NK-92 (cell line): ENCODE results near the gene RPLP2.

Experiments
- DNase-seq: peaks from one replicate; lab custom pipeline; 2025; ENCODE audit not compliant: unreplicated experiment; lab: John Stamatoyannopoulos, UW

Gene RPLP2

DNA sequence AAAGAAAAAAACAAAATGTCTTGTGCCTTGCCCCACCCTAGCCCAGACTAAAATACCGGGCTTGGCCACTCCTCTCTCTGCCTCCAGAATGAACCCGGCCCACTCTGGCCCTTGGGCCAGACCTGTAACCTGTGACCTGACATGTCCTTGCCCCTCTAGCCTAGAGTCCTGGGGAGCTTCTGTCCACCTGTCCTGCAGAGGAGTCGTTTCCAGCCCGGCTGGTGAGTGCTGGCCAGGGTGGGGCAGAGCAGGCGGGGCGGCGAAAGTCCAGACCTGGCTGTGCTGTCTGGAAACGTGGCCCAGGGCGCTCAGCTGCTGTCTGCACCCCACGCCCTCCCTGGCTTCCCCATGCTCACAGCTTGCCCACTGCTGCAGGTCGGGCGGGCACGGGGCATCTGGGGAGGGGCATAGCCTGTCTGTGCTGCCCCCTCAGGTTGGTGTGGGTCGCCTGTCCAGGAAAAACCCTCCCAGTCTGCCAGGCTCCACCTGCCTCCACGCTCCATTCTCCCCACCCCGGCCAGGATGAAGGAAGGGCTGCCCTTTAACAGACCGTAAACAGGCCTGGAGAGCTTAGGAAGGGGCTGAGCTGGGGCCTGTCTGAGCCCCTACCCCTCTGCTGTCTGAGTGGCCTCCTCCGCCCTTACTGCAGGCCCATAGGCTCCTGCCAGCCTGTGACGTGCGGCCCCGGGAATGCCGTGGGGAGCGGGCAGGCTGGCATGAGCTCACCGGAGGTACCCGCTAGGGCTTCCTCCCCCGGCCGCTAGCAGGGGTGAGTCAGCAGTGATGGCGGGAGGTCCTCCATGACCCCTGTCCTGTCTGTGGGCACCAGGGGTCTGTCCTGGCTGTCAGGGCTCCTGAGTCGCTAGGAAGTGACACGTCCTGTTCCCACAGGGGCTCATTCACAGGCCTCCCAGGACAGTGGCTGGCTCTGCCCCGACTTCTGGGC lies 24.9 kb downstream of the RPLP2 start:
- no peak for DNase-seq

DNA sequence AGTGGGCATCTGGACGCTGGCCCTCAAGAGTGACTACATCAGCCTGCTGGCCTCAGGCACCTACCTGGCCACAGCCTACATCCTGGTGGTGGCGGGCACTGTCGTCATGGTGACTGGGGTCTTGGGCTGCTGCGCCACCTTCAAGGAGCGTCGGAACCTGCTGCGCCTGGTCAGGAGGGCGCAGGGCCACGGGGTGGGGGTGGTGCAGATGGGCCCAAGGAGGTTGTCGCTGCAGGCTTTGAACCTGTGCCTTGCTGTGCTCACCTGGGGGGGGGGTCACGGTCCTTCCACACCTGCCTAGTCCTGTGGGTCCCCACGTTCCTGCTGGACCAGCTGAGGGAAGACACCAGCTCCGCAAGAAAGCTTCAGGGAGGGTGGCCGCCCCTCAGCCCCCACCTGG lies 26.5 kb downstream of the RPLP2 start:
- no peak for DNase-seq

DNA sequence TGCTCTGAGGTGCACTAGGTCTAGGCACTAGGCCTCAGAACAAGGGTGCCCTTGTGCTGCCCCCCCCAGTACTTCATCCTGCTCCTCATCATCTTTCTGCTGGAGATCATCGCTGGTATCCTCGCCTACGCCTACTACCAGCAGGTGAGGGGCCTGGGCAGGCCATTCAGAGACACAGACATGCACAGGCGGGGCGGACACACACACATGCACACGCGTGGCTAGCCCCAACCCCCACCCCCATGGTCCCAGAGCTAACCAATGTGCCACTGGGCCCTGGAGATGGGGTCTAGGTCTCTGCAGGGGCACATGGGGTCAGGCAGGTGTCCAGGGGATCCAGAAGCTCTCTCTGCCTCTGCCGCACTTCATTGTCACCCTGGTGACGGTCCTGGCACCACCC lies 26.9 kb downstream of the RPLP2 start:
- DNase-seq = no peak

DNA sequence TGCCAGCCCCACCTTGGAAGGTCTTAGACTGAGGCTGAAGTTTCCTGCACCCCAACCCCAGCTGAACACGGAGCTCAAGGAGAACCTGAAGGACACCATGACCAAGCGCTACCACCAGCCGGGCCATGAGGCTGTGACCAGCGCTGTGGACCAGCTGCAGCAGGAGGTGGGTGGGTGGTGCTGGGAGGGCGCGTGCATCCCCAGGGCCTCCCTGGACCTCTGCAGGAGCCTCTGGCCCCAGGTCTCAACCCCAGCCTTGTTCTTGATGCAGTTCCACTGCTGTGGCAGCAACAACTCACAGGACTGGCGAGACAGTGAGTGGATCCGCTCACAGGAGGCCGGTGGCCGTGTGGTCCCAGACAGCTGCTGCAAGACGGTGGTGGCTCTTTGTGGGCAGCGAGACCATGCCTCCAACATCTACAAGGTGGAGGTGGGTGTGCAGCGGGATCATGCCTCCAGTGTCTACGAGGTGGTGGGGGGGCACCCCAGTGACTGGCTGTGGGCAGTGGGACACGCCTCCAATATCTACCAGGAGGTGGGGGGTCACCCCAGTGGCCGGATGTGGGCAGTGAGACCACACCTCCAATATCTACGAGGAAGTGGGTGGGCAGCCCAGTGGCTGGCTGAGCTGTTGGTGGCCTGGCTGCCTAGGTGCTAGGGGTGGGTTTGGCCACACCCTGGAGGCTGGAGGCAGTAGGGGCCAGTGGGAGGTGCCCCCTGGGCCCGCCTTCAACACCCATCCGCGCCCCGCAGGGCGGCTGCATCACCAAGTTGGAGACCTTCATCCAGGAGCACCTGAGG lies 27.6 kb downstream of the RPLP2 start:
- no peak for DNase-seq

DNA sequence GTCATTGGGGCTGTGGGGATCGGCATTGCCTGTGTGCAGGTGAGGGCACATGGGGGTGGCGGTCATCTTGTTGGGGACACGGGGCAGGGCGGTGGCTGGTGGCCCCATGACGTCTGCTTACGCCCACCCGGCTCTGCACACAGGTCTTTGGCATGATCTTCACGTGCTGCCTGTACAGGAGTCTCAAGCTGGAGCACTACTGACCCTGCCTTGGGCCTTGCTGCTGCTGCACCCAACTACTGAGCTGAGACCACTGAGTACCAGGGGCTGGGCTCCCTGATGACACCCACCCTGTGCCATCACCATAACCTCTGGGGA lies 28.2 kb downstream of the RPLP2 start:
- DNase-seq = no peak

DNA sequence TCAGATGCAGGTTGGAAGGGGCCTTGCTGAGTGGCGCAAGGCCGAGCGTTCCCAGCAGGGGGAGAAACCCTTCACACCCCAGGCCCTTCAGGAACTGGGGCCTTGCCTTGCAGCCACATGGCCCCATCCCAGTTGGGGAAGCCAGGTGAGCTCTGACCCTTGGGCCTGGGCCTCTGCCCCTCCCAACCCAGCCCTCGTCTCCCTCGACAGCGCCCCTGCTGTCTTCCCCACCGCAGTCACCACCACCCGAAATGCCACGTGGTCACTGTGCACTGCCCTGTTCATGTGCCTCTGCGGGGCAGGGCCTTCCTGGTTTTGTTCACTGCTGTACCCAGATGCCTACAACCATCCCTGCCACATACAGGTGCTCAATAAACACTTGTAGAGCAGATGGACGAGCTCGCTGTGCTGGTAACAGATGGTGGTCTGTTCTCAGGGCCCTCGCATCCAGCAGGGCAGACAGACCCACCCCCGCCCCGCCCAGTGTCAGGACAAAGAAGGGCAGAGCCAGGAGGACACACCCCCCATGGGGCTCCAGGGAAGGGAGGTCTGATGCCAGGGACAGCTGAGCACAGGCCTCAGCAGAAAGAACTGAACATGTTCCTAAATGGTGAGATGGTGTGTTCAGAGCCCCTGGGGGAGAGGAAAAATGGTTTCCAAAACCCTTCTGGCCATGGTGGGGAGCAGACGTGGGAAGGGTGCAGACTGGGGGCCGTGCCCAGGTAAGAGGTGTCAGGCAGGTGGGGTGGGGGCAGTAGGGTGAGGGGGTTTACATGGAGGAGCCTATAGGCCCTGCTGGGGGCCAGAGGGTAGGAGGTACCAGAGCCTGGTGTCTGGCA lies 28.9 kb downstream of the RPLP2 start:
- DNase-seq = no peak

DNA sequence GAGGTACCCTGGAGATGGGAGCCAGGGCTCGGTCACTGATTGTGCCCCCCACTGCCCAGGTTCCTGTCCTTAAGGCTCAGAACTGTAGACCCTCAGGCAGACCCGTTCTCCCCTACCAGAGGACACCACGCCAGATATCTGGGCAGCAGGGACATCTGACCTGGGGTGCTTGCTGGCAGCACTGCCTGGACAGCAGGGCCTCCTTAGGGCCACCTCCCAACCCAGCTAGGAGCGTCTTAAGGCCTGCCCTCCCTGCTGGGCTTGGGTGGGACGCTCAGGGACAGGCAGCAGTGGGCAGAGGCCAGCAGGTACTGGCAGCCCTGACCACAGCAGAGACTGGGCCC lies 29.5 kb downstream of the RPLP2 start:
- DNase-seq = no peak

DNA sequence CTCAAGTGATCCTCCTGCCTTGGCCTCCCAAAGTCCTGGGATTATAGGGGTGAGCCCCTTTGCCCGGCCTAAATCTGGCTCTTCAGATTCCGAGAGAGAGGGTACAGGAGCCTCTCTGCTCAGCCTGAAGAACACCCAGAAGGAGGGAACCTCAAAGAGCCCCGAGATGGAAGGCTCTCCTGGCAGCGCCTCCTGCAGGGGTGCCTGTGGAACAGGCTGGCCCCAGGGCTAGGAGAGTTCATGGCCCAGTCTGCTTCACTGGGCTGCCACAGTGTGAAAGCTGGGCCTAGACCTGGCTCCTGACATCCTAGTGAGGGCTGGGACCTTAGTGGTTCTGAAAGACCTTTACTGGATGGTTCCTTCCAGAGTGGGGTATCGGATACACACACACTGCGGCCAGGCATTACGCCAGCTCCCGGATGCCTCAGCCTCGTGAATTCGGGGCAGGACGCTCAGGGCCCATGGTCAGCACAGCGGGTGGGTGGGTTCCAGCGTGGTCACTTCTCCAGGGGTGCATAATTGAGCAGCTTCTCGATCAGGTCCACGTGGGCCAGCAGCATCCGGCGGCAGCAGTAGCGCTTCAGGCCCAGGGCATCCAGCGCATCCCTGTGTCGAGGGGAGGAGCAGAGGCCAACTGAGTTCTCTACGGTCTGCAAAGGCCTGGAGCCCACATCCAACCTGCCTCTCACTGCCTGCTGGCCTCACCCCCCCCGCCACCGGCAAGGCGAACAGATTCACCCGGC lies 30.3 kb downstream of the RPLP2 start:
- no peak for DNase-seq

DNA sequence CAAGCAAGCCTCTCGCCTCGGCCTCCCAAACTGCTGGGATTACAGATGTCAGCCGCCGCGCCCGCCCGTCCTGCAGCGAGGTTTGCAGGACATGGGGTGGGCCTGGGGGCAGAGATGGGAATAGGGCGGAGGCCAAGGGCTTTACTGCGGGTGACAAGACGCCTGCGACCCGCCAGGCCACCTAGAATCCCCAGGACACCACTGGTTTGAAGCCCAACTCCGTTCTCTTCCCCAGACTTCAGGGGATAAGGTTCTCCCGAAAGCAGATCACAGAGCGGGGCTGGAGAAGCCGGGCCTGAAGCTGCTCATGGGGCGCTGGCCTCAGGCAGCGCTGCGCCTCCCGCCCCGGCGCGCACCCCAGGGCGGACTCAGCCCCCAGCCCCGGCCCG lies 32.2 kb downstream of the RPLP2 start:
- DNase-seq = no peak

DNA sequence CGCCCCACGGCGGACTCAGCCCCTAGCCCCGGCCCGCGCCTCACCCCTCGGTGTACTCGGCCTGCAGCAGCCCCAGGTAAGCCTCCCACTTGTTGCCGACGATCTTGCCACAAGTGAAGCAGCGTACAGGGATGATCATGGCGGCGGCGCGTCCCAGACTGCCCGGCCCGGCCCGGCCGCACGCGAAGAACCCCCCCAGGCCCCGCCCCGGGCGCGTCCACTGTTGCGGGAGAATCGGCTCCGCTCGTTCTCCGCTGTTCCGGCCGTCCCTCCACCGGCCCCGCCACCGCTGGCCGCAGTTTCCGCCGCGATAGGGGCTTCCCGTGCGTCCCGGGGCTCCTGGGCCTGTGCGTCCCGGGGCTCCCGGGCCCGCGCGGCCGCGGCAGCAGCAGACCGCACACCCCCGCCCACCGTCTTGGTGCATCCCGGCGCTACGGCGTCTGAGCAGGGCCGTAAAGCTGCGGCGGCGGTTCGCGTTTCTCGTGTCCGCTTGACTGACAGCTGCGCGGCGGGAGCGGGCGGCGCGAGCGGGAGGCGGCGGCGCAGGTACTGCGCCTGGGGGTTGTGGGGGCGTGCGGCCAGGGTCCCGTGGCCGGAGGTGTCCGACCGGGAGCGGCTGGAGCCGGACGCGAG lies 32.7 kb downstream of the RPLP2 start, which contains the start of the genes POLR2L and TSPAN4:
TSS of gene POLR2L (minus strand) at position 160 of the 633 bp plus-strand sequence. CDS start at position 139, 21 bp downstream.
TSS of gene TSPAN4 (plus strand) at position 483 of the 633 bp plus-strand sequence. CDS start 7,453 bp downstream, outside the sequence.
- DNase-seq = no peak

DNA sequence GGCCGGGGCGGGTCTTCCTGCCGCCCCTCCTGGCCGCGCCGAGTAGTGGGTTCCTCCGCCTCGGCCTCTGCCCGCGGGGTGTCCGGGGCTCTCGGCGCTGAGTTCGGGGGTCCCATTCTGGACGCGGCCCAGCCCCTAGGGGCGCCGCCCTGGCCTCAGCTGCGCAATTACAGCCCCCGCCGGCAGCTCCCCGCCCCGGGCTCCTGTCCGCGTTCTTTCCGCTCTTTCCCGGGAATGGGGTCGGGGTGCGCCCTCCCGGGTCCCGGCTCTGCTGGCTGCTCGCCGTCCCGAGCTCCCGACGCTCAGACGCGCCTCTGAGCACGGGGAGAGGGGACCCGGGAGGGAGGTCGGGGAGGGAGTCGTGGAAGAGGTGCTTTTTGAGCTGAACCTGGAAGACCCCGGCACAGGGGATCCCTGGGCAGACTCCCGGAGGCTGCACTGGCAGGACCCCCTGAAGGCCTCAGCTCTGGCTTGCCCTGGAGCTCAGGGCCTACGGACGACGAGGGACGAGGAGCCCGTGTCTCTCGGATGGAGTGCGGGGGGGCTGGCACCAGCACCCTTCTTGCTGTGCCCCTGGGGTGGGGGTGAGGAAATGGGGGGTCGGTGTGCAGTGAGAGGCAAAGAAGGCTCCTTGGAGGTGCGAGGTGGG lies 33.4 kb downstream of the RPLP2 start:
- no peak for DNase-seq

DNA sequence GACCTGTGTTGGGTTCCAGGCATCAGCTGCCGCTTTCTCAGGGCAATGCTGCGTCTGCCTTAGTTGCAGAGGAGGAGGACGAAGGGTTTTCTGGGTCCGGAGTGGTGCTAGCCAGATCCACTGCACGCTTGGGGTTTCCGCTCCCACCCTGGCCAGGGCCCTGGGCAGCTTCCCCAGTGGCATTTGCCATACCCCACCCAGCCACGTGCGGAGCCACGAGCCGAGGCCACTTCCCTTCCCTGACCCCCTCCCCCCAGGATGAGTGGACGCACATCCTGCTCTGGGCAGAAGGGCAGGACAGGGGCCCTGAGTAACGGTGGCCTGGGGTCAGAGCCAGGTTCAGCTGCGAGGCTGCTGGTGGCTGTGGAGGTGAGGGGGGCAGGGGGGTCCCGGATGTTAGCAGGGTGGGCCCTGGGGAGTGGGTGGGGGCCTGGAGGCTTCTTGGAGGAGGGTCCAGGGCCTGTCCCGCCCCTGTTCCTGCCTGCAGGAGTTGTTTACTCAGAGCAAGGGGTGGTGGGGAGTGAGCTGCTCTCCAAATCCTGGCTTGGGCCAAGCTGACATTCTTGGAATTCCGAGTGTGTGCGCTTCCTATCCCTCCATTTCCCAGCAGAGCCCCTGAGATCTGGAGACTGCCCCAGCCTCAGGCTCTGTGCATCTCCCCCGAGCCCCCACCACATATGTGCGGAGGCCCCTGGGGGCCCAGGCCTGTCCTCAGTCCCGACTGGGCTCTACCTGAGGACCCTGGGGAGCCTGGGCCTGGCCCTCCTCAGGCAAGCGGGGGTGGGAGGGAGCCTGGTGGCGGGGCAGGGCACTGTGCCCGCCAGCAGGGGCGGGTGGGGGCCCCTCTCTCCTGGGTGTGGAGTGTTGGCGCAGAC lies 34.3 kb downstream of the RPLP2 start:
- no peak for DNase-seq

DNA sequence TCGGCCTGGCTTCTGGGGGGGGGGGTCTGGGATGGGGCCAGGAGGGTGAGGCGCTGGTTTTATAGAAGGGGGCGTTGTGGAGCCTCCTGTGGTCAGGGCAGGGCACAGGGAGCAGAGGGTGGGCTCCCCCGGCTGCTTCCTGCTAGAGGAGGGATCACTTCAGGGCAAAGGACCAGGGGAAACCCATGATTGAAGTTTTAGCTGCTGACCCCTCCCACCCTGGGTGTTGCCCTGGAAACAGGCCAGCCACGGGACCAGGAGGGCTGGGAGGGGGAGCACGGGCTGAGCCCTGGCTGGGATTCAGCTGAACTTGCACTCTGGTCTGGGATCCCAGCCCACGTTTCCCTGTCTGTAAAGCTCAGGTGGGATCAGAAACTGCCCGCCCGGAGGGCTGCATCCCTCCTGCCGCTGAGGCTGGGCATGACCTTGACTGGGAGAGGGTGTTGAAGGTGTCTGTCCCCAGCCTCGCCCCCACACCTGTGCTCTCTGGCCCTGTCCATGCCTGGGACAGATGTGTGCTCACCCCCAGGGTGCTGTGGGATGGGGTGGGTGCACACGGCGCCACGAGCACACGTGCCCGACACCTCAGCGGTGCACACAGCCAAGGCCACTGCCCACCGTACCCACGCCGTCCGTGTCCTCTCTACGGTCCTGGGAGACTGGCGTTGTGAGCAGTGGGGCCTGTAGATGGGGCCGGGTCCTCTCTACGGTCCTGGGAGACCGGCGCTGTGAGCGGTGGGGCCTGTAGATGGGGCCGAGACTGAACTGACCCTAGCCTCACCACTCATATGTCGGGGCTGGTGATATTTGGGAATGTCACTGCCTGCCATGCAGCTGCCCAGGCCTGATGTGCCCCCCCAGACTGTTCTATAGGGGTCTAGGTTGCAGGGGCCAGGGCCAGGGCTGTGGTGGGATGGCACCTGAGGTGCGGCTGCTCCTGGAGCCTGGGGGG lies 35.2 kb downstream of the RPLP2 start:
- no peak for DNase-seq

DNA sequence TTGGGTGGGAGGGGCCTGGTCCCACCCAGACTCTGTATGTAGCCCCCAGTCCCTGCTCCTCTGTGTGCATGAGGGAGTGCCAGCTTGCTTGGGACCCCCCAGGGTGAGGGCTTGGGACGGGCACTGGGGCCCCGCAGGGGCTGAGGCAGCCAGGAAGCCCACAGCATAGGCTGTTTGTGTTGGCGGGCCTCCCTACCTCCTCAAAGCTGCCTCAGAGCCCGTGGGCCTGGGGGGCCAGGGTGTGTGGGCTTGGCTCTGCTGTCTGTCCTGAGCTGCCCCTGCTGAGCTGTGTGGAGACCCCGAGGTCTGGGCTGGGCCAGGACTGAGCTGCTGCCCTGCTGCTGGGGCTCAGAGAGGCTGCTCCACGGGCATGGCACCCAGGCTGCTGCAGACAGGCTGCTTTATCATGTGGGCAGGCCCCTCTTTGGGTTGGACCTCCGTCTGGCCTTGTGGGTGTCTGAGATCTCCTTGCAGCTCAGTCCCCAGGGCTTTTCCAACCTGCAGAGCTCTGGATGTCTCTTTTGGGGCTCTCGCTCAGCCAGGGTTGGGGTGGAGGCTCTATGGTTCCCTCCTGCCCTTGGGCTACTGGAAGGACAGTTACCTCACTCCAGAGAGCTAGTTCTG lies 36.2 kb downstream of the RPLP2 start:
- no peak for DNase-seq

DNA sequence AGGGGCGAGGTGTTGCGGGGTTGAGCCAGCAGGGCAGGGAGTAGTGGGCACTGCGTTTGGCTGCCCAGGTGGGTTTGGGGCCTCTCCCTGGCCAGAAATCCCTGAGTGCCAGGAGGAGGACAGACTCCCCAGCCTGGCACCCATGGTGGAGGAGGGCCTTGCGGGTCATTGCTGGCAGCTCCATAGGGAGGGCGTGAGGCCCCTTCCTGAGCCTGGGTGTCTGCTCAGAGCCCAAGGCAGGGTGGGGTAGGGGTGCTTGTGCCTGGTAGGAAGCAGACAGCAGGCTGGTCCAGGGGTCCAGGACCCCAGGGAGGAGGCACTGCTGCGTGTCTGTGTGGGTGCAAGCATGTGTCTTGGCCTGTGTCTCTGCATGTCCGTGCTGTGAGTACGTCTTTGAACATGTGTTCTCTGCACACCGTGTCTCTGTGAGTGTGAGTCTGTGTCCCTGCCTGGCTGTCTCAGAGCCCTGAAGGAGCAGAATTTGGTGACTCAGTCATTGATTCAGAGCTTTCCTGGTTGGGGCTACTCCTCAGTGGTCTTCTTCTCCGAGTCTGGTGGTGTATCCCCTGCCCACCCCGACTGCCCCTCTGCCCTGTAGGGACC lies 36.8 kb downstream of the RPLP2 start:
- no peak for DNase-seq

DNA sequence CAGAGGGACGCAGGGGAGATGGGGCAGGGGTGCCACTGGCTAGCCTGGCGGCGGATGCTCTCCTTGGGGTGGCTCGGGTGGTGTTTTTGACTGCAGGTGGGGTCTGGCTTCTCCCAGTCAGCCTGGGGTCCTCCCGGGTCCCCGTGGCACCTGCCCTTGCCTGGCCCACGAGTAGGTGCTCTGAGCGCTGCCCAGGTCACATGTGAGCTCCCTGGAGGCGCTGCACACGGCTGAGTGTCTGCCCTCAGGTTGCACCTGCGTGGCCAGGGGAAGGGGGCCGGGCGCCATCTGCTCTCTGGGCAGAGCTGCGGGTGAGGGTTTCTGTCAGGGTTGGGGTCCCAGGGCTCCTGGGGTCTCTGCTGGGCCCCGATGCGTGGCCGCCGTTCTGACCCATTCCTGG lies 38.1 kb downstream of the RPLP2 start:
- DNase-seq = no peak
